ENCODE measurements around the gene ME2. TPM values are rescaled to one million over a fixed set of nuclear protein-coding genes. Genes with fewer than 3 reads are reported as not detected.
"Not testable (repeated sequence)": the region's sequence is repeated elsewhere in the genome, so short reads cannot be mapped to it uniquely, and the experiment has no call there.

Gene ME2
- total RNA-seq, 2 experiments from 2014 or later: 15.6 to 16.1 TPM

DNA sequence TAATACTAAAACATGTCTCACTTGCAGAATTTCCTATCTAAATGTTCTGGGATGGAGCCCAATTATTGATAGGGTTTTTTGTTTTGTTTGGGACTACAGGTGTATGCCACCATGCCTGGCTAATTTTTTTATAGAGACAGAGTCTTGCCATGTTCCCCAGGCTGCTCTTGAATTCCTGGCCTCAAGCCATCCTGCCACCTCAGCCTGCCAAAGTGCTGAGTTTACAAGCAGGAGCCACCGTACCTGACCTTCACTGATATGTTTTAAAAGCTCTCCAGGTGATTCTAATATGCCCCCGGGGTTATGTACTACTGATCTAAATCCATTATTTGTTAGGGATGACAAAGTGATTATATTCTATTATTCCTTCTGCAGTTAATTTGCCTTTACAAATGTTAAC, 91.1 kb downstream of the ME2 start:
- Mint-ChIP-seq H3K4me3 (peak overlapping the region; percentile 34), H3K9me3 (no peaks in the 10 kb centered on the region), H3K4me1 (ENCODE audit: low read depth) (peaks cover 41% of the 10 kb centered on the region), H3K27me3 (no peaks in the 10 kb centered on the region), H3K27ac (peak overlapping the region; percentile 83), H3K36me3 (ENCODE audit: low read depth) (peaks cover 15% of the 10 kb centered on the region)
- H3K27ac ChIP-seq (ENCODE audit: low read depth in 1 of 2, low read length in 2 of 2): no peak overlapping the region
- ChIA-PET POLR2A (interaction anchor here (1.1 to 2.8 kb wide), 3 partner anchors 60 to 184 kb away, joined by 3 to 9 read pairs (median 5); partner anchors contain the start of genes ME2 and SMAD4), CTCF (no interaction called here)
- peaks cover 6% of the 10 kb centered on the region for H3K36me3 ChIP-seq (ENCODE audit: insufficient read depth, low read length)
- H3K4me3 ChIP-seq (ENCODE audit: low read length): no peak overlapping the region
- DNase-seq (no peak), ATAC-seq (ENCODE audit: poor library complexity) (no peak)
- H3K4me1 ChIP-seq (ENCODE audit: insufficient read depth, low read length): peaks cover 9% of the 10 kb centered on the region
- intact Hi-C loops (cut with DNase I, micrococcal nuclease): no loop called here
- H3K27me3 ChIP-seq (ENCODE audit: control insufficient read depth in 1 of 2, insufficient read depth in 2 of 2, low read length in 2 of 2): no peaks in the 10 kb centered on the region
- H3K9me3 ChIP-seq (ENCODE audit: control insufficient read depth in 1 of 2, insufficient read depth in 1 of 2, low read length in 2 of 2): no peaks in the 10 kb centered on the region
- TF ChIP-seq, protein P1, sequence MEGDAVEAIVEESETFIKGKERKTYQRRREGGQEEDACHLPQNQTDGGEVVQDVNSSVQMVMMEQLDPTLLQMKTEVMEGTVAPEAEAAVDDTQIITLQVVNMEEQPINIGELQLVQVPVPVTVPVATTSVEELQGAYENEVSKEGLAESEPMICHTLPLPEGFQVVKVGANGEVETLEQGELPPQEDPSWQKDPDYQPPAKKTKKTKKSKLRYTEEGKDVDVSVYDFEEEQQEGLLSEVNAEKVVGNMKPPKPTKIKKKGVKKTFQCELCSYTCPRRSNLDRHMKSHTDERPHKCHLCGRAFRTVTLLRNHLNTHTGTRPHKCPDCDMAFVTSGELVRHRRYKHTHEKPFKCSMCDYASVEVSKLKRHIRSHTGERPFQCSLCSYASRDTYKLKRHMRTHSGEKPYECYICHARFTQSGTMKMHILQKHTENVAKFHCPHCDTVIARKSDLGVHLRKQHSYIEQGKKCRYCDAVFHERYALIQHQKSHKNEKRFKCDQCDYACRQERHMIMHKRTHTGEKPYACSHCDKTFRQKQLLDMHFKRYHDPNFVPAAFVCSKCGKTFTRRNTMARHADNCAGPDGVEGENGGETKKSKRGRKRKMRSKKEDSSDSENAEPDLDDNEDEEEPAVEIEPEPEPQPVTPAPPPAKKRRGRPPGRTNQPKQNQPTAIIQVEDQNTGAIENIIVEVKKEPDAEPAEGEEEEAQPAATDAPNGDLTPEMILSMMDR (IDR thresholded peaks at IDR 0.05): no peak

DNA sequence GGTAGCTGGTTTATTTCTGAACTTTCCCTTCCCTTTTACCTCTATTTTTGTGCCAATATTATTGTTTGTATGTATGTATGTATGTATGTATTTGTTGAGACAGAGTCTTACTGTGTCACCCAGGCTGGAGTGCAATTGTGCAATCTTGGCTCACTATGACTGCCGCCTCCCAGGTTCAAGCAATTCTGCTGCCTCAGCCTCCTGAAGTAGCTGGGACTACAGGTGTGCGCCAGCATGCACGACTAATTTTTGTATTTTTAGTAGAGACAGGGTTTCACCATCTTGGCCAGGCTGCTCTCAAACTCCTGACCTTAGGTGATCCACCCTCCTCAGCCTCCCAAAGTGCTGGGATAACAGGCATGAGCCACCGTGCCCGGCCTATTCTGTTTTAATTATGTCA, 93.5 kb downstream of the ME2 start:
- H3K4me3 Mint-ChIP-seq; H3K27ac Mint-ChIP-seq; H3K27me3 Mint-ChIP-seq; H3K27me3 ChIP-seq (ENCODE audit: control insufficient read depth in 1 of 2, insufficient read depth in 2 of 2, low read length in 2 of 2); H3K9me3 ChIP-seq (ENCODE audit: control insufficient read depth in 1 of 2, insufficient read depth in 1 of 2, low read length in 2 of 2); H3K4me3 ChIP-seq (ENCODE audit: low read length); H3K9me3 Mint-ChIP-seq; CTCF ChIA-PET; ATAC-seq (ENCODE audit: poor library complexity); DNase-seq; intact Hi-C loops (cut with DNase I, micrococcal nuclease); H3K4me1 ChIP-seq (ENCODE audit: insufficient read depth, low read length); H3K27ac ChIP-seq (ENCODE audit: low read depth in 1 of 2, low read length in 2 of 2): not testable (repeated sequence)
- H3K36me3 Mint-ChIP-seq (ENCODE audit: low read depth): peaks cover 38% of the 10 kb centered on the region
- H3K4me1 Mint-ChIP-seq (ENCODE audit: low read depth): peaks cover 40% of the 10 kb centered on the region
- H3K36me3 ChIP-seq (ENCODE audit: insufficient read depth, low read length): peaks cover 28% of the 10 kb centered on the region
- POLR2A ChIA-PET: interaction anchor here (2.8 kb wide), 1 partner anchor 58 kb away, joined by 9 read pairs; the partner anchor contains the start of gene SMAD4

DNA sequence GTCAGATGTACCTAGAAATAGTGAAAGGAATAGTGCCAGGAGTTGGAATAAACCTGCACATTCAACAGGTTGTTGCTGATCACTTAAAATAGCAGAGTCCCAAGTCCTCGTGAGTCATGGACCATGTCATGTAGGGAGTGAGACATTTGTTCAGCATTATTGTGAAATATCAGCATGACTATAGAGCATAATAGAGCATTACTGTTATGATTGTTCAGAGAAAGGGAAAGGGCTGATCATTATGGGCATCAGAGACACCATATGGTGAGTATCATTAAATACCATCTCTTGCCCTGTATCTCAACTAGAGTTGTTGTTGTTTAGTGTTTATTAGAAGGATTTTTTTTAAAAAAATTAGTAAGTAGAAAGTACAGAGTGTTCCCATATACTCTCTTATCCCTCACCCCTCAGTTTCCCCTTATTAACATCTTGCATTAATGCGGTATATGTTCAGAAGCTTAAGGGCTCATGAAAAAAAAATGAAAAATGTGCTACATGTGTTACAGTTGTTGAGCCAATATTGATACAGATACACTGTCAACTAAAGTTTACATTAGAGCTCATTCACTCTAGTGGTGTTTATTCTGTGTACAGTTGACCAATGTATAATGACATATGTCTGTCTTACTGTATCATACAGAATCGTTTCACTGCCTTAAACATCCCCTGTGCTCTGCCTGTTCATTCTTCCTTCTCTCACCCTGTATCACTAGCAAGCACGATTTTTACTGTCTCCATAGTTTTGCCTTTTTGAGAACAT, 94.6 kb downstream of the ME2 start:
- peaks cover 3% of the 10 kb centered on the region for H3K4me1 ChIP-seq (ENCODE audit: insufficient read depth, low read length)
- no peak overlapping the region for H3K4me3 Mint-ChIP-seq
- H3K4me1 Mint-ChIP-seq (ENCODE audit: low read depth): peaks cover 35% of the 10 kb centered on the region
- TF ChIP-seq, protein P1 (IDR thresholded peaks at IDR 0.05): no peak
- ATAC-seq (ENCODE audit: poor library complexity) (no peak), DNase-seq (peak in 1 of 14 experiments; percentile 26)
- H3K4me3 ChIP-seq (ENCODE audit: low read length): no peak overlapping the region
- H3K27ac ChIP-seq (ENCODE audit: low read depth in 1 of 2, low read length in 2 of 2): no peak overlapping the region
- H3K27ac Mint-ChIP-seq: no peak overlapping the region
- ChIA-PET POLR2A (interaction anchor here (1.3 kb wide), 1 partner anchor 56 kb away, joined by 3 read pairs; the partner anchor contains the start of gene SMAD4), CTCF (interaction anchor here (1.0 kb wide), 1 partner anchor 10 kb away, joined by 4 read pairs; no protein-coding TSS in a partner anchor)
- no peaks in the 10 kb centered on the region for H3K9me3 Mint-ChIP-seq
- peaks cover 34% of the 10 kb centered on the region for H3K36me3 ChIP-seq (ENCODE audit: insufficient read depth, low read length)
- H3K27me3 Mint-ChIP-seq: no peaks in the 10 kb centered on the region
- H3K9me3 ChIP-seq (ENCODE audit: control insufficient read depth in 1 of 2, insufficient read depth in 1 of 2, low read length in 2 of 2): peaks cover 0 to 5% of the 10 kb centered on the region in 2 experiments
- no peaks in the 10 kb centered on the region for H3K27me3 ChIP-seq (ENCODE audit: control insufficient read depth in 1 of 2, insufficient read depth in 2 of 2, low read length in 2 of 2)
- intact Hi-C loops (cut with DNase I, micrococcal nuclease): no loop called here
- H3K36me3 Mint-ChIP-seq (ENCODE audit: low read depth): peaks cover 45% of the 10 kb centered on the region

Data from CD4-positive, alpha-beta T cell (primary cell).